ELF-1 (cell line): ENCODE data around the gene PERM1.
A peak's percentile ranks its signal among the peaks of the same experiment; 100 is the strongest.
"Not testable (repeated sequence)": the region's sequence is repeated elsewhere in the genome, so short reads cannot be mapped to it uniquely, and the experiment has no call there.

Experiments used
- DNase-seq: peaks from one replicate; pipeline ENCODE4 v3.0.0-alpha.2; 2016; ENCODE audit warnings: low read depth, low spot score

PERM1 gene

DNA sequence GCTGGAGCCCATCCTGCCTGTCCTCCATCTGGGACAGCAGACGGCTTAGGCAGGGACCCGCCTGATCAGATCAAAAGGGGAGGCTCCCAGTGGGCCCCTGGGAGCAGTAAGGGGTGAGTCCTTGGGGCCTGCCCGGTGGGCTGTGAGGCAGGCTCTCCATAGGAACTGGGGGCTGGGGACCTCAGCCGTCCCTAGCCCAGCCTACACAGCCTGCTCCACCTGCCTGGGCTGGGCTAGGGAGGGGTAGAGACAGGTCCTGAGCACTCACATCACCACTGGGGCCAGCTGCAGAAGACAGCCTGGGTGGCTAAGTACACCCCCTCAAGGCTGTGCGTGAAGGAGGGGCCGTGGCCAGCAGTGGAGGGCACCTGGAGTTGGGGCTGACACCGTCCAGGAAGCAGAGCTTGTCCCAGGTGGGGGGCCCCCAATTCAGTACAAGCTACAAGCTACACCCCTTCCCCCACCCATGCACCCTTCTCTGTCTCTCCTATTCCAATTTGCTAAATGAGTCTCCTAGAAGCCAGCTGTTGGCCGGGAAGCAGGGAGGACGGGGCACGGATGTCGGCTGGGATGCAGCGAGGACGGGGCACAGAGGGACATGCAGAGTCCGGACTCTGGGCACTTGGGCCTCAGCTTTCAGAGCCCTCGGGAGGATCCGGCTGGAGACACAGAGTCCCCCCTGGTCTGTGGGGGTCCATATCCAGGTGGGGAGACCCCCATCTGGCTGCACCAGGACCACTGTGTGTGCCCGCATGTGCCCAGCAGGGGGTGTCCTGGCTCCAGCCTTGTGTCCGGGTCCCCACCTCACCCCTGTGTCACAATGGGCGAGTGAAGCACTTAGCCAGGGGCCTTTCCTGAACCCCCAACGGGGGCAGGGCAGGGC lies 33.1 kb upstream of the PERM1 start:
- DNase-seq, result no peak

DNA sequence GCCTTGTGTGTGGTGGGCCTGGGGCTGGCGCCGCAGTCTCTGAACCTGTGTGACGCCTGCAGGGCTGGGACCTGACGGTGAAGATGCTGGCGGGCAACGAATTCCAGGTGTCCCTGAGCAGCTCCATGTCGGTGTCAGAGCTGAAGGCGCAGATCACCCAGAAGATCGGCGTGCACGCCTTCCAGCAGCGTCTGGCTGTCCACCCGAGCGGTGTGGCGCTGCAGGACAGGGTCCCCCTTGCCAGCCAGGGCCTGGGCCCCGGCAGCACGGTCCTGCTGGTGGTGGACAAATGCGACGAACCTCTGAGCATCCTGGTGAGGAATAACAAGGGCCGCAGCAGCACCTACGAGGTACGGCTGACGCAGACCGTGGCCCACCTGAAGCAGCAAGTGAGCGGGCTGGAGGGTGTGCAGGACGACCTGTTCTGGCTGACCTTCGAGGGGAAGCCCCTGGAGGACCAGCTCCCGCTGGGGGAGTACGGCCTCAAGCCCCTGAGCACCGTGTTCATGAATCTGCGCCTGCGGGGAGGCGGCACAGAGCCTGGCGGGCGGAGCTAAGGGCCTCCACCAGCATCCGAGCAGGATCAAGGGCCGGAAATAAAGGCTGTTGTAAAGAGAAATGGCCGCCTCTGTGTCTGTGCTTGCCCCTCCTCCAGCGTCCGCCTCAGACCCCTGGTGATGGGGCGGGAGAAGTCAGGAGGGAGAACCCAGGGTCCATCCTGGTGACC lies 32.2 kb upstream of the PERM1 start:
- peak; percentile 72 for DNase-seq

DNA sequence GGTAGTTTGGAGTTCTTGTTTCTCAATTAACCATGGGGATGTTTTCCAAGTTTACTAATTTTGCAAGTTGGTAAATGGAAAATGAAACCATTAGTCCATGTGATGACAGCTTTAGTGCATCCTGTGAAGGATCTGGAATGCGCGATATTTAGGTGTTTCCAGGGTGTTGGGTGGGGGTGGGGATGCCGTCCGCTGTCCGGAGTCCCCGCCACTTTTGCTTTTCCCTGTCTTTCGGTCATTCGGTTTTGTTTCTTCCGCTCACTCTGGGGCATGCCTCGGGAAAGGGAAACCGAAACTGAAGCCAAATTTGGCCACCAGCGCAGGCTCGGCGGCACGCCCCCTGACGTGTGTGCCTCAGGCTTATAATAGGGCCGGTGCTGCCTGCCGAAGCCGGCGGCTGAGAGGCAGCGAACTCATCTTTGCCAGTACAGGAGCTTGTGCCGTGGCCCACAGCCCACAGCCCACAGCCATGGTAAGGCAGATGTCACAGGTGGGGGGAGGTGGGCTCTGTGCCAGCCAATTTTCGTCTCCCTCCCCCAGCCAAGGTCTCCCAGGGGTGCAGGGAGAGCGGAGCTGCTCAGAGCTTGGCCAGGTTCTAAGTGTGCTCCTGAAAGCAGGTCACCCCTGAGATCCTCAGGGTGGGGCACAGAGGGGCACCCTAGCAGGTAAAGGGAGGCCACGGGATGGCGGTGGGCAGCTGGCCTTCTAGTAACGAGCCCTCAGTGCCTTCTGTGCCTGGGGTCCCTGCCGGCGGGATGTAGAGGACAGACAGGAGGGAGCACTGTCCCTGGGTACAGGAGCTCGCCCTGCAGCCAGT lies 31.4 kb upstream of the PERM1 start, which contains the start of gene ISG15:
Gene ISG15 (plus strand): TSS at position 393 of the 817 bp plus-strand sequence. CDS start 77 bp downstream, at position 470.
- DNase-seq, result peak; percentile 89

DNA sequence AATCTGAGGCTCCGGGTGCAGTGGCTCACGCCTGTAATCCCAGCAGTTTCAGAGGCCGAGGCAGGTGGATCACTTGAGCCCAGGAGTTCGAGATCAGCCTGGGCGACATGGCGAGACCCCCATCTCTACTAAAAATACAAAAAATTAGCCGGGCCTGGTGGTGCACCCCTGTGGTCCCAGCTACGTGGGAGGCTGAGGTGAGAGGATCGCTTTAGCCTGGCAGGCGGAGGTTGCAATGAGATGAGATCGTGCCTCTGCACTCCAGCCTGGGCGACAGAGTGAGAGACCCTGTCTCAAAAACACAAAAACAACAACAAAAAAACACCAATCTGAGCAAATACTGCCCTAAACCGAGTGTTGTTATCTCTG lies 30.8 kb upstream of the PERM1 start:
- not testable (repeated sequence) for DNase-seq

DNA sequence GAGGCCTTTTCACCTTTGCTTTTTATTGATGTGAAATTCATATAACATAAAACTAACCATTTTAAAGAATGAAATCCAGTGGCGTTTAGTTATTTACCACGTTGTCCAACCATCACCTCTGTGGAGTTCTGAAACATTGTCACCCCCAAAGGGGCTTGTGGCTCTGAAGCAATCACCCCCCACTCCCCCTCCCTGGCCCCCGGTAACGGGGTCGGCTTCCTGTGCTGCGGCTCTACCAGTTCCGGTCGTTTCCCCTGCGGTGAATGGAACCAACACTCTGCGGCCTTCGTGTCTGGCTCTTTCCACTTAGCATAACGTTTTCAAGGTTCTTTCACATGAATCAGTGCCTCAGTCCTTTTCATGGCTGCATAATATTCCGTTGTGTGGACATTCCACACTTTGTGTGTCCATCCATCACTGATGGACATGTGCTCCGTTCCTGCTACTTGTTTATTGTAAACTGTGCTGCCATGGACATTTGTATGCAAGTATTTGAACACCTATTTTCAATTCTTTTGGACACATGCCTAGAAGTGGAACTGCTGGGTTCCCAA lies 29.6 kb upstream of the PERM1 start:
- no peak for DNase-seq

DNA sequence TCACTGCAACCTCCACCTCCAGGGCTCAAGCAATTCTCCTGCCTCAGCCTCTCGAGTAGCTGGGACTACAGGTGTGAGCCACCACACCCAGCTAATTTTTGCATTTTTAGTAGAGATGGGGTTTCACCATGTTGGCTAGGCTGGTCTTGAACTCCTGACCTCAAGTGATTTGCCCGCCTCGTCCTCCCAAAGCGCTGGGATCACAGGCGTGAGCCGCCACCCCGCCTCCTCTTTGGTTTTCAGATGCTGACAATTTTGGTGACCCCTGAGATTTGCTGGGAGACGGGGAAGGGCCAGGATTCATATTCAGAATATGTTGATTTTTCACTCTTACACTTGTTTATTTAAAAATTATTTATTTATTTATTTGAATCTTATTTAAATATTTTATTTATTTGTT lies 28.2 kb upstream of the PERM1 start:
- DNase-seq, result not testable (repeated sequence)

DNA sequence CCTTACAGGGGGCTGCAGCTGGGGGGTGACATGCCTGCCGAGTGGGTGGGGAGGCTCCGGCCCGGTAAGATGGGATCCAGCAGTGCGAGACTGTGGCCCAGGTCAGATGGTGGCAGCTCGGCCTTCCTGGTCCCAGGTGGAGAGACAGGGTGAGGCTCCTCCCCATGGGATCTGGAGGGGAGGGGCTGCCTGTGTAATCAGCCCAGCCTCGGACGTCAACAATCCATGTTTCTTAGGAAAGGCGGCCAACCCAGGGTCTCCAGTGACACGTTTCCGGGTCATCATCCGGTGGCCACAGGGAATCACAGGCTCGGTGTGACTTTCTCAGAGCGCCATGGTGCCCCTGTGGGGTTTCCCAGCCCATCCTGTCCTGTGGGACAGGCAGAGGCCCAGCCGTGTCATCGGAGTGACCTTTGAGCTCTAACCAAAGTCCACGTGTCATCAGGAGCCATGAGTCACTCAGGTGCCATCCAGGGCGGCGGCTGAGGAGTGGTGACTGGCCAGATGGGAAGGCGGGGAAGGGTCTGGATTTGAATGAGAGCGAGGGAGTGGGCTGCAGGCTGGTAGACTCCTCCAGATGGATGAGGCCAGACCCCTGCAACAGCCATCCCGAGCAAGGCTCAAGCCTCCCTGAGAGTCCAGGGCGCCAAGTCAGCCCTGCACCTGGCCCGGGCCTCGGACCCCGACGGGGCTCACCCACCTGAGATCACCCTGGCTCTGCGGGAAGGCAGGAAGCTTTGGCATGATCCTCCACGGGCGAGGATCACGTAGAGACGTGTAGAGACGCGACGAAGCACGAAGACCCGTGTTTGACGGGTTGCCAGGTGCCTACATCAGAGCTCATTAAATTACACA lies 24.6 kb upstream of the PERM1 start:
- peak; percentile 63 for DNase-seq

DNA sequence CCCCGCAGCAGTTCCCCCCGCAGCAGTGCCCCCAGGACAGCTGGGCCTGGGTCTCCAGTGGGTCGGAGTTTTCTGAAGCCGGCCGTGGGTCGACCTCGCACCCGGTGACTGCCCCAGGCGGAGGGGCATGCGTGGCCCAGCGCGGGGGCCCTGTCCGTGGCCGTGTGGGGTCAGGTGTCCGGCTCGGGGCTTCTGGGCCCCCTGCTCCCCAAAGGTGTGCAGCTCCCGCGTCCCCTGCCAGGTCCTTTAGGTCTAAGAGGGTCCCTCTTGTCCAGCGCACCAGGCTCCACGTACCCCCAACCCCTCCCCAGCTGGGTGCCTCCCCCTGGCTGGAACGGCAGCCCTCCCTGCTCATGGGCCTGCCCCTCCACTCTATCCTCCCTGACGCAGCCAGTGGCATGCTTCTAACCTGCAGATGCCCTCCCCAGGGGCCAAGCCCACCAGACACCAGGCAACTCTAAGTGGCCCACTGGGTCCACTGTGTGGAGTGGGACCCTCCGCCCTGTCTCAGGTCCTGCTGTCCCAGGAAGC lies 23.9 kb upstream of the PERM1 start:
- no peak for DNase-seq

DNA sequence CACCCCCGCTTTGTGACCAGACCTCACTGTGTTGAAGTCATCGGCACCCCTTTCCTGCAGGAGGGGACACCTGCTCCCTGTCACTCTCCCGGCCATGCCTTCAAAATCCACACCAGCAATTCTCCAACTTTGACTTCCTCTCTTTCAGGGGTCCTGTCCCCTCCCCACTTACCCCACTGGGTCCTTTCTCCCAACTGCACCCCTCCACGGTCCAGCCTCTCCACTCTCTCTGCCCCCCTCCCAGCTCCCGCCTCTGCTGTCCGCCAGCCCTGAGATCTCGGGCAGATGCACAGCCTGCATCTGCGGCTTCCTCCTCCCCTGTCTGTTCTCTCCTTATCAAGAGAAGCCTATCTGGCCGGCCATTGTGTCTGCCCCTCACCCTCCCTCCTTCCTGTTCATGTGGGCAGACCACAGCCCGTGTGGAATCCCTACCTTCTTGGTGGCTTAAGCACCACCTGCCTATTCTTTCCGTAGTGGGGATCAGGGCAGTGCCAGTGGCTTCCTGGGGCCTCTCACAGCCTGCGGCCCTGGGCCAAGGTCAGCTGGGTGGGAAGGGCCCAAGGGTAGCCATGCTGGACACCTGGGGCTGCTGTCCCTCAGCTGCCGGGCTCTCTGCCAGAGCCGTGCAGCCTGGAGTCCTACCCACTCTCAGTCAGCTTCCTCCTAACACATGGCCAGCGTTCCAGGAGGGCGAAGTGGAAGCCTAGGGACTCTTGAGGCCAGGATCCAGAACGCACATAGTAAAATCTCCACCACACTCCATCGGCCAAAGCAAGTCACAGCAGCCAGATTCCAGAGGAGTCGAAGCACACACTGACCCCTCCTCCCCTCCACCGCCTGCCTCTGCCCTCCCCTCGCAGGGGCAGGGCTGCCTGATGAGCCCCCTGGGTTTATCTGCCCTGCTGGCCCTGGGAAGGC lies 23.1 kb upstream of the PERM1 start:
- peak; percentile 75 for DNase-seq

DNA sequence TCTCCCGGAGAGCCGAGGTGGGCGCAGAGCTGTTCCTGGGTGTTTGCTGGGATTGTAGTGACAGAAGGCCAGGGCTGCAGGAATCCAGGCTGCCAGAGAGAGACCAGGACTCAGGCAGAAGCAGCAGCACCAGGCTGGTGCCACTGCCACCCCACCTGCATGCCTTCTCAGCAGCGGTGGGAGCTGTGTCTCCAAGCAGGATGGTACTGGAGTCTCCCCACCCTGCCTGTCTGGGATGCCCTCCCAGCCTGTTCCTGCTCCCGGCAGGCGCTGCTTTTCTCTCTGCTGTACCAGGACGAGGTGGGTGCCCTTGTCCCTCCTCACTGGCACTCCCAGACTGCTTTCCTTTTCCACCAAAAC lies 22.5 kb upstream of the PERM1 start:
- no peak for DNase-seq

DNA sequence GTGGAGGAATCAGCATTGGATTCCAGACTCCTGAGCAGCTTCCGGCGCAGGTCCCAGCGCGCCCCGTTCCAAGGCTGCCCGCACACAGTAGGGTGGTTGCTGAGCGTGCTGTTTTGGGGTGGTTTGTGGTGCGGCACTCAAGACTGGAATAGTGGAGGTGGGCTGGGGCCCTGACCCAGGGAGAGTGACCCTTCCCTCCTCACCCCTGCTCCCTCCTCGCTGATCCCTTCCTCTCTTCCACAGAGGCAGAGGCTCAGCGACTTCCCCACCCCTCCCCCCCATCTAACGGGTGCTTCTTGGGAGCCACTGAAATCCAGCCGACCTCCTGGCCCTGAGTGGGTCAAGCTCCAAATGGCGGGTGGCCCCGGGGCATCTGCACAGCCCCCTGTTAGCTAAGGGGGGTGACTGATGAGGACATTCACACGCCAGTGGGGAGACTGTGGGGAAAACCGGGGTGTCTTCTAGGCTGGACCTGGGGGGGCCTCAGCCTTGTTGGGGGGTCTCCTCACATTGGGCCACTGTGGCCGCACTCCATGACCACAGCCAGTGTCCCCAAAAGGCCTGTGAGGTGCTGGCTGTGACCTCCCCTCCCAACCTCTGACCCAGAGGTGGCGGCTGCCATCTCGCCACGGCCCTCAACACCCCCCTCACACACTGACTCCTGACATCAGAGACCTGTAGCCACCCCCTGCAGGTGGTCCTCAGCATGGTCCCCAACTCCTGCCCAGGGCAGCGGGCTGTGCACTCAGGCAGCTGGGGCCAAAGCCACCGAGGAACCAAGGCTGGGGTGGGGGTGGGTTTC lies 21.9 kb upstream of the PERM1 start:
- no peak for DNase-seq

DNA sequence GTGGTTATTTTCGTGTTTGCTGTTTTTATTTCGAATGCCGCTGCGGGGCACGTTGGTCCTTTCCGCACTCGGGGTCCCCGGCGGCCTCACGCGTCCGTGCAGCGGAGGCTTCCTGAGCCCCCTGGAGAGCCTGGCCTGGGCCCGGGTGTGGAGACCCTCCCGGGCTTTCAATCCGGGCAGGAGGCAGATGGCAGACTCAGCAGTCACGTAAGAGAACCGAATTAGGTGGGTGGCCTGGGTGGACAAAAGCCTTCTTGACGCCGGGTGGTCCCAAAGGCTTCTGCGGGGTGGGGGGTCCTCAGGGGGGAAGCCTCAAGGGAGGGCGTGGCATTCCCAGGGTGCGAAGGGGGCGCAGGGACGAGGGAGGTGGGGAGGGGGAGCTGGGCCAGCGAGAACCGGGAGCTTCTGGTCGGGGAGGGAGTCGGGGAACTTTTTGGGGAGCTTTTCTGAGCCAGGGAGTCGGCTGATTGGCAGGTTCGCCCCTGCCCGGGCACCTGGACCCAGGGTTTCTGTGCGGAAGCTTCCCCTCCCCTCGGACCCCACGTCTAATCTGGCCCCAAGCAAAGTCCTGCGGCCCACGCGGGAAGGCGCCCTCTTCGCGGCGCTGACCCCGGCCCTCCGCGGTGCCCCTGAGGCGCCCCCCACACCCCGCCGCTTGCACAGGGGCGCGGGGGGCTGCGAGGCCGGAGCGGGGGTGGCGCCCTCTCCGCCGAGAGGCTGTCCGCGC lies 19.3 kb upstream of the PERM1 start:
- no peak for DNase-seq

DNA sequence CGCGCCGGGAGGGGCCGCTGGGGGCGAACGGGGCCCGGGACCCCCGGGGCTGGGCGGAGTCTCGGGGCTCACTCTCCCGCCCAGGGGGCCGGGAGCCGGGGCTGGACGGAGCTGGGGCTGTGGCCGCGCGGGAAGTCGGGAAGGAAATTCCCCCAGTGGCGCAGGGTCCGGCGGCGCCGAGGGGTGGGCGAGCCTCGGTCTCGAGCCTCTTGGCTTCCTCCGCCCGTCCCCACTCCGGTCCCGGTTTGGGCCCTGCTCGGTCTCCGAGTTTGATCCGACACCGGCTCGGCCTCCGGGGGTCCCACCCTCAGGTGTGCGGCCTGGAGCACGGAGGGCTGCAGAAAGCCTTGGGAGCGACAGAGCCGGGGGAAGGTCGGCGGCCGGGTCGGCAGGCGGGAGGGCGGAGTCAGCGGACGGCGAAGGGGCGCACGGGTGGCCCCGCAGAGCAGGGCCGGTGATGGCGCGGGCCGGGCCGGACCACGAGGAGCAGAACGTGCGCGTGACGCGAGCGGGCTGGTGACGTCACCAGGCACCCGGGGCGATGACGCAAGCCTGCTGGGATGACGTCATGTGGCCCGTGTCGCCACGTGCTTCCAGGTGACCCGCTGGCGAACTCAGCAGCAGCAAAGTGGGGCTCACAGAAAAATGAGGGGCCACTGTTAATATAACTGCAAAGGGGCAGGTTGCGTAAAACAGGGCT lies 18.6 kb upstream of the PERM1 start:
- peak; percentile 87 for DNase-seq

DNA sequence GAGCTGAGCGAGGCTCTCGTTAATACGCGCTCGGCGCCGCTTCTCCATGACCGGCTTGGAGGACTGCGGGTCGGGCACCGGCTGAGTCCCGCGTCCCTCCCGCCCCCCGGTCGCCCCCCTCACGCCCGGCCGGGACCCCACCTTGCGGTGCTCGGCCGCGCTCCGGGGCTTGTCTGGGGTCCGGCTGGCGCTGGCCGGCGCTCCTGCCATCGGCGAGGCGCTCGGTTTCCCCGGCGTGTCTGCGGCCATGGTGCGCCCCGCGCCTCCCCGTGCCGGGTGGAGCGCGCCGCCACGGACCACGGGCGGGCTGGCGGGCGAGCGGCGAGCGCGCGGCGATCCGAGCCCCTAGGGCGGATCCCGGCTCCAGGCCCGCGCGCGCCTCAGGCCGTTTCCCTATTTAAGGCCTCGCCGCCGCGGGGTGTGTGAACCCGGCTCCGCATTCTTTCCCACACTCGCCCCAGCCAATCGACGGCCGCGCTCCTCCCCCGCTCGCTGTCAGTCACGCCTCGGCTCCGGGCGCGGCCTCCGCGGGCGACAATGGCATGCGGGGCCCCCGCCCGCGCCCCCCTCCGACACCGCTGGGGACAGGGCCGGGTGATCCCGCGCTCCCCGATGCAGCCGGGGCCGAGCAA lies 17.9 kb upstream of the PERM1 start, which contains the start of gene HES4:
Gene HES4 (minus strand): TSS at position 373 of the 632 bp plus-strand sequence. CDS start 124 bp downstream, at position 249.
- DNase-seq, result peak; percentile 94

DNA sequence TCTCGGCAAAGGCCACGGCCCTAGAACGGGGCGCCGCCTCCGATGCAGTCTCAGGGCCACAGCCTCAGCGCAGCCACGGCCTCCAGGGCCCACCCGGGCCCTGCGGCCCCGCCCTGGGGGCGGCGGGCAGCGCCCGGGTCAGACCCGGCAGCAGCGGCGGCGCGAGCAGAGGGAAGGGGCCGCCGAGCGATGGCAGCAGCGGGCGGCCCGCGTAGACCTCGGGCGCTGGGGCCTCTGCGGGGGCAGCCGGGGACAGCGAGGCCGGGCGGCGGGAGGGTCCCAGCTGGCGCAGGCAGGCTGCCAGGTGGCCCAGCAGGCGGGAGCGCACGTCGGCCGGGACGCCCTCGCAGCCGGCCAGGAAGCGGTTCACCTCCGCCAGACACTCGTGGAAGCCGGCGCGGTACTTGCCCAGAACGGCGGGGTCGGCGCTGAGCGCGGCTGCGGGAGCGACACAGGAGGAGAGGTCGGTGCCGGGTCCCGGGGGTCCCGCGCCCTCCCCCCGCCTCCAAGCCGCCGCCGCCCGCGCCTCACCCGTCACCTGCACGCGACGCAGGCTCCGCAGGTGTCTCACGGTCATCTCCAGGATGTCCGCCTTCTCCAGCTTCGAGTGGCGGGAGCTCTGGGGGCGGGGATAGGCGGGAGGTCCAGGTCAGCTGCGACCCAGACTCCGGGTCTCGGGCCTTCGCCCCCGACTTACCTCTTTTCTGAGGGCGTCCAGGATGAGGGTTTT lies 17.3 kb upstream of the PERM1 start:
- no peak for DNase-seq

DNA sequence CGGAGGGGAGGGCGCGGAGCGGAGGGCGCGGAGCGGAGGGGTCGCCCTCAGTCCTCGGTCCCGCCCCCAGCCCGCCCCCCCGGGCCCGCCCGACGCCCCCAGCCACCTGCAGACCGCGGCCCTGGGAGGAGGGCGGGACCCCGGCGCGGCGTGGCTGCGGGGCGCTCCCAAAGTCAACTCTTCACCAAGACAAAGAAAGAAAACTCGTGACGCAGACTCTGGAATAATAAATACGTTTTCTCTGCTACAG lies 16.8 kb upstream of the PERM1 start:
- no peak for DNase-seq
